GM21786 (cell line): ENCODE data around the gene IFIH1.

Experiments
- ATAC-seq: cut with Tn5 transposase; IDR thresholded peaks from one replicate; pipeline ENCODE4 v1.9.1; 2021; ENCODE audit not compliant: unreplicated experiment

The IFIH1 gene

GRCh38 chr2:162312853-162313252, 5.6 kb downstream of the IFIH1 start:
- ATAC-seq = no peak

GRCh38 chr2:162308747-162309503, 9.6 kb downstream of the IFIH1 start:
- ATAC-seq = peak; percentile 71

DNA sequence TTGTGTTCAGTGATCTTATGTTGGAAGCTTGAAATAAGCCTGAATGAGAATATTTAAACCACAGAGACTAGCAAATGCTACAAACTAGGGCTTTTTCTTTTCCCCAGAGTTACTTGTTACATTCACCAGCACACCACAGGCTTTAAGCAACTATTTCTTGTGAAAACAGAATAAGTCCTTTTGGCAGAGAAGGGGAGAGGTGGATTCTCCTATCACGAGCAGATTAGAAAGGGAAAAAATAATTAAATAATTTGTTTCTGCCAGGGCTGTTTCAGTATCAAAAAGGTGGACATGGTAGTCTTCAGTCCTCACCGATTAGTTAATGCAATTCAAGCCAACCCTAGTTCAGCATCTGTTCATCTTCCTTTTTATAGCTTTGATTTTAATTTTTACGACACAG, 12.6 kb downstream of the IFIH1 start:
- no peak for ATAC-seq

GRCh38 chr2:162301877-162302276, 16.6 kb downstream of the IFIH1 start:
- ATAC-seq = no peak

- ATAC-seq = peak; percentile 64
These were observed 17.2 kb downstream of the IFIH1 start for GRCh38 chr2:162301151-162301804.

DNA sequence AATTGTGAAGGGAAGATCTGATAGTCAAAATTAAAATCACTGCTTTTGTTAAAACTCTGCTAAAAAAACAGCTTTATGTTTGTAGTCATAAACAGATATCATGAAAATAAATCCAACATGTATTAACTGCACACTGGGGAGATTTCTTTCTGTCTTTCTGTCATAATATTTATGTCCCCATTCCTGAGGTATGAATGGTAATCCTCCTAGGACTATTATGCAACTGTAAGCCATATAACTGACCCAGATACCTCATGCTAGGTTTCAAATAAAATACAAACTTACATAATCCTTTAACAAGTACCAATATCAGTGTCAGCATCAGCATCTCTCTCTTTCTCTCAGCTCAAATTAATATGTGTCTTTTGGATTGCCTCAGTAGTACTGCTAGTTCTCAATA, 18.2 kb downstream of the IFIH1 start:
- ATAC-seq = no peak

- no peak for ATAC-seq
These were observed 19.7 kb downstream of the IFIH1 start for GRCh38 chr2:162298669-162299335.

DNA sequence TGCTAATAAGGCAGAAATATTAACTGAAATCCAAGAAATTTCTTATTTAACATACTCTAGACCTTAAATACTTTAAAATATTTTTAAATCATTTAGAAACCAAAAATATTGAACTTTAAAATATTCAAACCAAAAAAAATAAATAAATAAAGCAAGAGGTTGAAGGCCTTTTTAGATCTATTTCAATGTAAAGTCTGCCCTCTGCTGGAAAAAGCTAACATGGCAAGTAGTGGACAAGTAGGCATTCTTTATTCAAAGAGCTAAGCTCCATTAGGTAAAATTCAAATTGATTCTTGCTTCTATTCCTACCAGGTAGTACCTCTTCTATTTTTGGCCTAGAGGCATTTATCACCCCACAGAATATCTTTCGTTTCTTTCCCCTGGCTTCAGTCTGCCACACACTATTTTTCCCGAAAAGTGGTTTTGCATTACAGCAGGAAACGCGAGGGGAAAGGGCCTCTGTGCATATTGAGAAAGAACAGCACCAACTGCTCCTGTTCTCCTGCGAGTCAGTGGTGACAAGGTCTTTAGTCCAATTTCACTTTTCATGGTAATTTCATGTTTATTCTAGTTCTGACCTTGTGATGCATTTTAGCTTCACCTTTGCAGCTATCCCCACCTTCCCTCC, 20.4 kb downstream of the IFIH1 start:
- peak; percentile 61 for ATAC-seq

GRCh38 chr2:162295009-162295408, 23.5 kb downstream of the IFIH1 start:
- no peak for ATAC-seq

DNA sequence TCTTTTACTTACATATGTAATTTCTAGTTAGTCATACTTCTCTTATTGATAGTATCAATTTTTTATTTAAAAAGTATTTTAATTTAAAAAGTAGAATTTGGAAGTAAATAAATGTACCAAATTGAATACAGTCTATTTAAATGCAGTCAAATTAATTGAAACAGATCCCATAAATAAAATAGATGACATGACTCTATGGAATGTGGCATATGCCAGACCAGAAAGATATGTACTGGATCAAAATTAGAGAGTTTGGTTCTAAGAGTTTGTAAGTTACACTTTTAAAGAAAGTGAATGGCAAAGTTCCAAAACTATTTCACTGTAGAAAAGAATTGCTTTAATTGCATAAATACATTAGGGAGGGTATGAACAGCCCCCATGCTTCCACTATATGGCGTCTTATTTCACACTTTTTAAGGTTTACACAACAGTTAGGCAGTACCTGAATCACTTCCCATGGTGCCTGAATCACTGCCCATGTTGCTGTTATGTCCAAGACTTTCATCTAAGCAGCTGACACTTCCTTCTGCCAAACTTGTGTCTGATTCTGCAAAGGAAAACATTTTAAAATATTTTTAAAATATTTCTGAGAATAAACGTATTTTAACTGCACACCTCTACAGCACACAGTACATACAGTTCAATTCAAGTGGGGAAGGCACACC, 25.2 kb downstream of the IFIH1 start:
- no peak for ATAC-seq

DNA sequence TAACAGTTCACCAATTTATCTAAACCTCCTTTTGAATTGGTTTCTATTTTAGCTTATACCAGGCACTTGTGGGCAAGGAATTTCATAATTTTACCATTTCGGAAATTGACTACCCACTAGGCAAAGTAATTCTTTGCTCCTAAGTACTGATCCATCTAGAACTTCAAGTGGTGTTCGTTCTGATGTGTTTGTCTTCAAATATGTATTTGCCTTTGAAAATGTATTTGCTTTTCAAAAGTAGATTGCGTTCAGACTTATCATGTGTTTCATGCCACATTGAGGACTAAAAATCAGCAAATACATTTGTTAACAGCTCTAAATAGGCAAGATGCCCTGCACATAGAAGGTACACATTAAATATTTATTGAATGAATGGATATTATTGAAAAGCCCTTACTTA, 26.7 kb downstream of the IFIH1 start:
- no peak for ATAC-seq

DNA sequence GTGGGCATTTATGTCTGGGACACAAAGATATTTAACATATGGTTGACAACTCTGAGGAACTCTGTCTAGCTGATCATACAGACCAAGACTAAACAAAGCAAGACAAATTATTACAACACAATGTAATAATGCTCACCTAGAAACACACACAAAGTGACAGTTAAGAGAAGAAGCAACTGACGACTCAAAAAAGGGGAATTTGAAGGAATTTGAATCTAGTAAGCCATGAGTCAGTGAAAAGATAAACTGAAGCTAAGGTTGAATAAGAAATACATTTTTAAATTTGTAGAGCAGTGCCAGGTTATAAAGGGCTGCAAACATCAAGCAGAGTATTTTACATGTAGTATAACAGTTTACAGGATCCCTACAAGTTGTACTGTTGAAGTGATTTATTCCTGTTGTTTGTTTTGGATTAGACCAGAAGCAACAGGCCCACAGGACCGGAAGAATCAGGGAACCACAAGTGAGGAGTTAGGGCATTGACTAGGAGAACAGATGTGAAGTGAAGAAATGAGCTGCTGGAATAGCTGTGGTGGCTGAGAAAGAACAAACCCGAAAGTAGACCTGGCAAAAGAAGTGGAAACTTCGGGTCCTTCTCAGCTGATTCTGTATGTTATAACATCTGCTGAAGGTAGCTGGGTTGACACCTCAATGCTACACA, 35.6 kb downstream of the IFIH1 start:
- ATAC-seq = no peak

DNA sequence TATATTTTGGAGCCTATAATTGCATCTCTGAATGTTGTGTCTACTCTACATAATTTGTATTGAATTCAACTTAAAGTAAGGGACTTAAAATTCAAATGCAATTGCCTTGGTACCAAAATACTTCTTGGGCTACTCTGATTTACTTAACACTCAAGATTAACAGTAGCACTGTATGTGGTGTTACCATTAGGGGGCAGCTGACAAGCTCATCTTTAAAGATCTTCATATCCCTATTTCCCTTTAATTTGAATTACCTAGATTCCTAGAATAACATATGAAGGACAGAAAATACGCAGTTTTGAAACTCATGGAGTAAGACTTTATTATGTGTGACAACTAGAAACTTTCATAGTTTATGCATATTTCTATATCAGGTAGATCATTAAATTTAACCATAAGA, 37.8 kb downstream of the IFIH1 start:
- no peak for ATAC-seq

DNA sequence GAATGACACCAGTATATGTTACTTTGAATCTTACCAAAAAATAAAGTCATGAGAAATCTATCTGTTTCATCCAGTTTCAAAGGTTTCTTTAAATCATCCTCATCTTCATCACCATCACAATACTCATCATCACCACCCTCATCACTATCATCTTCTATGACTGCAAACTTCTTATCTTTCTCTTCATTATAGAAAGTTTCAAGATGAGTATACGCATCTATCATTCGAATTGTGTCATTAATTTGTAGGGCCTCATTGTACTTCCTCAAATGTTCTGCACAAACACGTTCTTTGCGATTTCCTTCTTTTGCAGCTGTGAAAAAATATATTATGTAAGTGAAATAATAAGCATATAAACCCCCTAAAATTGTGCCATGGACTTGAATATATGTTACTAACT, 41.1 kb downstream of the IFIH1 start:
- ATAC-seq = no peak

GRCh38 chr2:162267996-162268395, 50.5 kb downstream of the IFIH1 start:
- no peak for ATAC-seq

DNA sequence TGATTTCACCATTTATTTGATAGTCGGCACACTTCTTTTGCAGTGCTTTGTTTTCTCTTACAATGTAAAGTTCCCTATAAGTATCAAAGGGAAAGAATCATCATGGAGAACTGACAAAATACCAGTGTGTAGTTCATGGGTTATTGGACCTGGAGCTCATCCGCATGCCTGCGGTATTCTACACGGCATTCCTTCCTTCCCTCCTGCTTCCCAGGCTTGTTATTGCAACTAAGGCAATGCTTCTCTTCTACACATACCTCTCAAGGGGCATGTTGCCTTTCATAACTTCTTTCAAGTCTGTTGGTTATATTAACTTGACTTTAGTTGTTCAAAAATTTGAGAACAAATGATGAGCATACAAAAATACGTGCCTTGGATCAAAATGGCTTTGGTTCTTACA, 51.0 kb downstream of the IFIH1 start:
- ATAC-seq = no peak

DNA sequence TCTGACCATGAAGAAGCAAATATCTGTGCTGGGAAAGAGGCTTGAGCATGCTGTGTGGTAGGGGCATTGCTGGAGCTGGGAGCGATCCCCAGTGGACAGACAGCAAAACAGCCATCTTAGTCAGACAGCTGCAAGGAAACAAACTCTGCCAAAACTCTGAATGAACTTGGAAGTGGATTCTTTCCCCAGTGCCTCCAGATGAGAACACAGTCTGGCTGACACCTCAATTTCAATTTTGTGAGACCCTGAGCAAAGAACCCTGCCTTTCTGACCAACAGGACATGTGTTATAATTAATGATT, 52.1 kb downstream of the IFIH1 start:
- ATAC-seq = no peak

- no peak for ATAC-seq
These were observed 52.6 kb downstream of the IFIH1 start for GRCh38 chr2:162265666-162266459.

GRCh38 chr2:162261032-162261945, 57.2 kb downstream of the IFIH1 start:
- peak; percentile 56 for ATAC-seq
